T-helper 2 cell treated with Interferon-gamma antibody and Interleukin-4, amounts not matched to agents 5 μg/mL and 100 μg/mL, for 36 hours (primary cell): ENCODE results near the gene INSM2.

Experiments used
- DNase-seq: peaks from one replicate; pipeline ENCODE4 v3.0.0; 2021; ENCODE audit warnings: low spot score
- H3K27ac Mint-ChIP-seq: one replicate; pipeline ENCODE4 v1.8.0; 2021; ENCODE audit warnings: mild to moderate bottlenecking, mixed read lengths
- H3K27me3 Mint-ChIP-seq: one replicate; pipeline ENCODE4 v1.8.0; 2021; ENCODE audit warnings: low read depth, mixed read lengths
- H3K36me3 Mint-ChIP-seq: one replicate; pipeline ENCODE4 v1.8.0; 2021; ENCODE audit warnings: low read depth, mixed read lengths
- H3K4me1 Mint-ChIP-seq: one replicate; pipeline ENCODE4 v1.8.0; 2021; ENCODE audit warnings: low read depth, mixed read lengths
- H3K4me3 Mint-ChIP-seq: one replicate; pipeline ENCODE4 v1.8.0; 2022; ENCODE audit warnings: mild to moderate bottlenecking, moderate library complexity, mixed read lengths
- H3K9me3 Mint-ChIP-seq: one replicate; pipeline ENCODE4 v1.8.0; 2021; ENCODE audit warnings: mixed read lengths

Gene INSM2

GRCh38 chr14:35565871-35566464 lies 32.0 kb downstream of the INSM2 start:
- Mint-ChIP-seq H3K4me3 (no peak overlapping the region), H3K27me3 (no peaks in the 10 kb centered on the region), H3K9me3 (no peaks in the 10 kb centered on the region), H3K36me3 (no peaks in the 10 kb centered on the region), H3K4me1 (no peaks in the 10 kb centered on the region), H3K27ac (no peak overlapping the region)
- no peak for DNase-seq

- Mint-ChIP-seq H3K4me1 (no peaks in the 10 kb centered on the region), H3K36me3 (no peaks in the 10 kb centered on the region), H3K27me3 (no peaks in the 10 kb centered on the region), H3K4me3 (no peak overlapping the region), H3K27ac (no peak overlapping the region), H3K9me3 (no peaks in the 10 kb centered on the region)
- no peak for DNase-seq
These were observed 37.6 kb downstream of the INSM2 start for GRCh38 chr14:35571598-35571997.

- H3K4me3 Mint-ChIP-seq: no peak overlapping the region
- no peaks in the 10 kb centered on the region for H3K36me3 Mint-ChIP-seq
- no peaks in the 10 kb centered on the region for H3K27me3 Mint-ChIP-seq
- H3K27ac Mint-ChIP-seq: no peak overlapping the region
- H3K4me1 Mint-ChIP-seq: no peaks in the 10 kb centered on the region
- no peaks in the 10 kb centered on the region for H3K9me3 Mint-ChIP-seq
- DNase-seq: no peak
These were observed 39.9 kb downstream of the INSM2 start for GRCh38 chr14:35573911-35574310.

- DNase-seq: no peak
- H3K27me3 Mint-ChIP-seq: no peaks in the 10 kb centered on the region
- no peak overlapping the region for H3K4me3 Mint-ChIP-seq
- no peaks in the 10 kb centered on the region for H3K36me3 Mint-ChIP-seq
- H3K9me3 Mint-ChIP-seq: no peaks in the 10 kb centered on the region
- peaks cover 4% of the 10 kb centered on the region for H3K4me1 Mint-ChIP-seq
- no peak overlapping the region for H3K27ac Mint-ChIP-seq
These were observed 42.3 kb downstream of the INSM2 start for GRCh38 chr14:35576260-35576659.

GRCh38 chr14:35576856-35577255 lies 42.9 kb downstream of the INSM2 start:
- H3K27me3 Mint-ChIP-seq: no peaks in the 10 kb centered on the region
- H3K4me1 Mint-ChIP-seq: peaks cover 4% of the 10 kb centered on the region
- H3K4me3 Mint-ChIP-seq: no peak overlapping the region
- no peaks in the 10 kb centered on the region for H3K36me3 Mint-ChIP-seq
- no peak overlapping the region for H3K27ac Mint-ChIP-seq
- no peaks in the 10 kb centered on the region for H3K9me3 Mint-ChIP-seq
- DNase-seq: no peak

GRCh38 chr14:35578135-35578534 lies 44.2 kb downstream of the INSM2 start:
- Mint-ChIP-seq H3K27ac (no peak overlapping the region), H3K4me1 (peaks cover 4% of the 10 kb centered on the region), H3K27me3 (no peaks in the 10 kb centered on the region), H3K9me3 (no peaks in the 10 kb centered on the region), H3K36me3 (peaks cover 2% of the 10 kb centered on the region), H3K4me3 (no peak overlapping the region)
- no peak for DNase-seq

GRCh38 chr14:35578639-35579038 lies 44.7 kb downstream of the INSM2 start:
- H3K4me1 Mint-ChIP-seq: peaks cover 4% of the 10 kb centered on the region
- H3K36me3 Mint-ChIP-seq: peaks cover 4% of the 10 kb centered on the region
- H3K27ac Mint-ChIP-seq: no peak overlapping the region
- DNase-seq: no peak
- H3K4me3 Mint-ChIP-seq: no peak overlapping the region
- H3K27me3 Mint-ChIP-seq: no peaks in the 10 kb centered on the region
- no peaks in the 10 kb centered on the region for H3K9me3 Mint-ChIP-seq
